GM12873 (cell line): ENCODE results near the gene CCDC40.

Experiments
- CTCF ChIP-seq: IDR thresholded peaks from 2 replicates; pipeline ENCODE4 v1.5.1; 2012; ENCODE audit warnings: low read depth, mild to moderate bottlenecking, moderate library complexity, low read length, control low read depth; ENCODE audit not compliant: insufficient read depth; ENCODE audit errors: missing control alignments

Gene CCDC40

GRCh38 chr17:80101011-80101945 is 64.8 kb downstream of the CCDC40 start, which contains the start of gene GAA:
TSS of gene GAA (plus strand) at chr17:80101581. CDS start at chr17:80104587, 3,006 bp downstream.
- TF ChIP-seq CTCF, result peak; percentile 82

- TF ChIP-seq CTCF, result no peak
These were observed 65.7 kb downstream of the CCDC40 start for GRCh38 chr17:80101946-80102663.

DNA sequence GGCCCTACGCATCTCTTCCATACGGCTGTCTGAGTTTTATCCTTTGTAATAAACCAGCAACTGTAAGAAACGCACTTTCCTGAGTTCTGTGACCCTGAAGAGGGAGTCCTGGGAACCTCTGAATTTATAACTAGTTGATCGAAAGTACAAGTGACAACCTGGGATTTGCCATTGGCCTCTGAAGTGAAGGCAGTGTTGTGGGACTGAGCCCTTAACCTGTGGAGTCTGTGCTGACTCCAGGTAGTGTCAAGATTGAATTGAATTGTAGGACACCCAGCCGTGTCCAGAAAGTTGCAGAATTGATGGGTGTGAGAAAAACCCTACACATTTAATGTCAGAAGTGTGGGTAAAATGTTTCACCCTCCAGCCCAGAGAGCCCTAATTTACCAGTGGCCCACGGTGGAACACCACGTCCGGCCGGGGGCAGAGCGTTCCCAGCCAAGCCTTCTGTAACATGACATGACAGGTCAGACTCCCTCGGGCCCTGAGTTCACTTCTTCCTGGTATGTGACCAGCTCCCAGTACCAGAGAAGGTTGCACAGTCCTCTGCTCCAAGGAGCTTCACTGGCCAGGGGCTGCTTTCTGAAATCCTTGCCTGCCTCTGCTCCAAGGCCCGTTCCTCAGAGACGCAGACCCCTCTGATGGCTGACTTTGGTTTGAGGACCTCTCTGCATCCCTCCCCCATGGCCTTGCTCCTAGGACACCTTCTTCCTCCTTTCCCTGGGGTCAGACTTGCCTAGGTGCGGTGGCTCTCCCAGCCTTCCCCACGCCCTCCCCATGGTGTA is 66.4 kb downstream of the CCDC40 start:
- no peak for TF ChIP-seq CTCF

DNA sequence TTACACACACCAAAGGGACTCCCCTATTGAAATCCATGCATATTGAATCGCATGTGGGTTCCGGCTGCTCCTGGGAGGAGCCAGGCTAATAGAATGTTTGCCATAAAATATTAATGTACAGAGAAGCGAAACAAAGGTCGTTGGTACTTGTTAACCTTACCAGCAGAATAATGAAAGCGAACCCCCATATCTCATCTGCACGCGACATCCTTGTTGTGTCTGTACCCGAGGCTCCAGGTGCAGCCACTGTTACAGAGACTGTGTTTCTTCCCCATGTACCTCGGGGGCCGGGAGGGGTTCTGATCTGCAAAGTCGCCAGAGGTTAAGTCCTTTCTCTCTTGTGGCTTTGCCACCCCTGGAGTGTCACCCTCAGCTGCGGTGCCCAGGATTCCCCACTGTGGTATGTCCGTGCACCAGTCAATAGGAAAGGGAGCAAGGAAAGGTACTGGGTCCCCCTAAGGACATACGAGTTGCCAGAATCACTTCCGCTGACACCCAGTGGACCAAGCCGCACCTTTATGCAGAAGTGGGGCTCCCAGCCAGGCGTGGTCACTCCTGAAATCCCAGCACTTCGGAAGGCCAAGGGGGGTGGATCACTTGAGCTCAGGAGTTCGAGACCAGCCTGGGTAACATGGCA is 67.1 kb downstream of the CCDC40 start:
- TF ChIP-seq CTCF, result no peak

DNA sequence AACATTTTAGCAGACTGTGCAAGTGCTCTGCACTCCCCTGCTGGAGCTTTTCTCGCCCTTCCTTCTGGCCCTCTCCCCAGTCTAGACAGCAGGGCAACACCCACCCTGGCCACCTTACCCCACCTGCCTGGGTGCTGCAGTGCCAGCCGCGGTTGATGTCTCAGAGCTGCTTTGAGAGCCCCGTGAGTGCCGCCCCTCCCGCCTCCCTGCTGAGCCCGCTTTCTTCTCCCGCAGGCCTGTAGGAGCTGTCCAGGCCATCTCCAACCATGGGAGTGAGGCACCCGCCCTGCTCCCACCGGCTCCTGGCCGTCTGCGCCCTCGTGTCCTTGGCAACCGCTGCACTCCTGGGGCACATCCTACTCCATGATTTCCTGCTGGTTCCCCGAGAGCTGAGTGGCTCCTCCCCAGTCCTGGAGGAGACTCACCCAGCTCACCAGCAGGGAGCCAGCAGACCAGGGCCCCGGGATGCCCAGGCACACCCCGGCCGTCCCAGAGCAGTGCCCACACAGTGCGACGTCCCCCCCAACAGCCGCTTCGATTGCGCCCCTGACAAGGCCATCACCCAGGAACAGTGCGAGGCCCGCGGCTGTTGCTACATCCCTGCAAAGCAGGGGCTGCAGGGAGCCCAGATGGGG is 68.0 kb downstream of the CCDC40 start:
- TF ChIP-seq CTCF, result no peak

GRCh38 chr17:80104956-80105375 is 68.5 kb downstream of the CCDC40 start:
- TF ChIP-seq CTCF, result no peak
